Neural progenitor cell (in vitro differentiated cells): ENCODE results near the gene SMNDC1.

ENCODE experiments used
- EZH2 ChIP-seq: fragments of 200-600 bp; sonication (generic); IDR thresholded peaks from 2 replicates; pipeline ENCODE4 v1.6.1; 2017; ENCODE audit warnings: antibody characterized with exemption, mild to moderate bottlenecking, moderate library complexity
- EZH2phosphoT487 ChIP-seq: fragments of 200-600 bp; sonication (generic); IDR thresholded peaks from 2 replicates; pipeline ENCODE4 v1.6.1; 2017; ENCODE audit warnings: antibody characterized with exemption

DNA sequence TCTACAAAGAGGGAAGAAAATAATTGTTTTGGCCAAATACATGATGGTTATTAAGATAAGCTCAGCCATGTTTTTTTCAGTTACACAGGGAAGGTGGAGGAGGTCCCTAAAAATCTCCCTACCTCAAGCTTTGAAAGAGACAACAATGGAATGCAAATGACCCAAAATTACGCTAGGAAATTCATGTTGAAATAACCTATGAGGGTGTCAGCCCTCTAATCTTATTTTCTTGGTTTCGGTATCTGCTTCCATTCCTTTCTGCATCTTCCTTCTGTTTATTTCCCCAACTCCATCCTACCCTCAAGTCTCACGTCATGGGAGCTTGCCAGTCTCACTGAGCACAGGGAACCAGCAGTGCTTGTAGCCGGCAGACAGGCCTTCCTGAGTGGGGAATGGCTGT lies 40.6 kb upstream of the SMNDC1 start:
- no peak for TF ChIP-seq EZH2phosphoT487
- TF ChIP-seq EZH2: no peak
